PC-3 (cell line): ENCODE measurements around the gene PRM3. TPM values are rescaled to one million over a fixed set of nuclear protein-coding genes. Genes with fewer than 3 reads are reported as not detected.

Experiments
- ATAC-seq: fragments of 200-7000 bp; cut with Tn5 transposase; 2 replicates; pipeline ENCODE4 v1.9.1; 2020; ENCODE audit warnings: mild to moderate bottlenecking, moderate library complexity
- BruUV-seq: library from RNA; stranded (reverse); fragments of 400-500 nt; replicated peaks from 2 replicates; lab custom pipeline; 2021; lab: Mats Ljungman, UMichigan
- CTCF ChIA-PET: fragments of 300-600 bp; sonication (Branson Sonifier 250); formaldehyde crosslinking; loops from one replicate; lab custom pipeline; 2022; ENCODE audit warnings: antibody characterized with exemption; lab: Charles Lee
- POLR2A ChIA-PET: fragments of 300-600 bp; sonication (Branson Sonifier 250); formaldehyde crosslinking; loops from one replicate; lab custom pipeline; 2022; ENCODE audit warnings: antibody characterized with exemption; ENCODE audit not compliant: unreplicated experiment; lab: Charles Lee
- DNase-seq: peaks from one replicate; pipeline ENCODE4 v3.0.0-alpha.2; 2015
- H2AFZ ChIP-seq: fragments of 300-600 bp; sonication (generic); 2 replicates; pipeline ENCODE4 v1.6.0; 2016; ENCODE audit warnings: antibody characterized with exemption, low read length
- H3F3A ChIP-seq: fragments of 300-600 bp; sonication (generic); one replicate; pipeline ENCODE4 v1.6.0; 2017; ENCODE audit warnings: antibody characterized with exemption, low read length, control low read depth, mild to moderate bottlenecking; ENCODE audit not compliant: unreplicated experiment
- H3K27ac ChIP-seq: fragments of 300-600 bp; sonication (generic); 2 replicates; pipeline ENCODE4 v1.5.1; 2016; ENCODE audit warnings: mild to moderate bottlenecking, low read length
- H3K27me3 ChIP-seq: fragments of 300-600 bp; sonication (generic); 2 replicates; pipeline ENCODE4 v1.6.1; 2016; ENCODE audit warnings: low read length, mixed read lengths
- H3K36me3 ChIP-seq: fragments of 300-600 bp; sonication (generic); 2 replicates; pipeline ENCODE4 v1.6.1; 2016; ENCODE audit warnings: low read depth, mixed run types, low read length, mixed read lengths
- H3K4me1 ChIP-seq: fragments of 300-600 bp; sonication (generic); 2 replicates; pipeline ENCODE4 v1.5.1; 2016; ENCODE audit warnings: low read length; ENCODE audit not compliant: insufficient read depth
- H3K4me2 ChIP-seq: fragments of 300-600 bp; sonication (generic); 2 replicates; pipeline ENCODE4 v1.6.0; 2016; ENCODE audit warnings: low read length
- H3K4me3 ChIP-seq: fragments of 300-600 bp; sonication (generic); 2 replicates; pipeline ENCODE4 v1.5.1; 2016; ENCODE audit warnings: mild to moderate bottlenecking, low read length, mixed read lengths
- H3K79me2 ChIP-seq: fragments of 300-600 bp; sonication (generic); 2 replicates; pipeline ENCODE4 v1.6.1; 2017; ENCODE audit warnings: low read length, mixed read lengths
- H3K9ac ChIP-seq: fragments of 300-600 bp; sonication (generic); 2 replicates; pipeline ENCODE4 v1.6.0; 2016; ENCODE audit warnings: mild to moderate bottlenecking, low read length
- H3K9me2 ChIP-seq: fragments of 300-600 bp; sonication (generic); replicated peaks from 2 replicates; pipeline ENCODE4 v1.6.1; 2016; ENCODE audit warnings: mixed run types, low read length, mixed read lengths
- H3K9me3 ChIP-seq: fragments of 300-600 bp; sonication (generic); 2 replicates; pipeline ENCODE4 v1.6.1; 2016; ENCODE audit warnings: low read length, mixed read lengths
- H4K20me1 ChIP-seq: fragments of 300-600 bp; sonication (generic); 2 replicates; pipeline ENCODE4 v1.6.1; 2016; ENCODE audit warnings: low read length, mixed read lengths
- CTCF ChIP-seq: fragments of 300-600 bp; sonication (generic); conservative IDR thresholded peaks from 2 replicates; pipeline ENCODE4 v1.5.1; 2017; ENCODE audit warnings: antibody characterized with exemption, low read depth, mild to moderate bottlenecking, low read length
- EZH2 ChIP-seq: fragments of 300-600 bp; sonication (generic); IDR thresholded peaks from one replicate; pipeline ENCODE4 v1.6.1; 2017; ENCODE audit warnings: antibody characterized with exemption, mild to moderate bottlenecking, low read length; ENCODE audit not compliant: unreplicated experiment
- EZH2phosphoT487 ChIP-seq: fragments of 300-600 bp; sonication (generic); IDR thresholded peaks from 2 replicates; pipeline ENCODE4 v1.6.1; 2018; ENCODE audit warnings: mild to moderate bottlenecking, antibody characterized with exemption, low read length, borderline replicate concordance
- intact Hi-C: fragments of 100-400 bp; cut with micrococcal nuclease; formaldehyde crosslinking; loops from 2 replicates; pipeline ENCODE4 v1.9.0; 2023
- total RNA-seq: library from RNA; depleted of rRNA; stranded (reverse); fragments of >200 nt; gene quantifications from 2 replicates; pipeline ENCODE4 v1.2.3, GENCODE V29; 2014

Gene PRM3
- total RNA-seq, 1 experiment from 2014 or later = not detected

DNA sequence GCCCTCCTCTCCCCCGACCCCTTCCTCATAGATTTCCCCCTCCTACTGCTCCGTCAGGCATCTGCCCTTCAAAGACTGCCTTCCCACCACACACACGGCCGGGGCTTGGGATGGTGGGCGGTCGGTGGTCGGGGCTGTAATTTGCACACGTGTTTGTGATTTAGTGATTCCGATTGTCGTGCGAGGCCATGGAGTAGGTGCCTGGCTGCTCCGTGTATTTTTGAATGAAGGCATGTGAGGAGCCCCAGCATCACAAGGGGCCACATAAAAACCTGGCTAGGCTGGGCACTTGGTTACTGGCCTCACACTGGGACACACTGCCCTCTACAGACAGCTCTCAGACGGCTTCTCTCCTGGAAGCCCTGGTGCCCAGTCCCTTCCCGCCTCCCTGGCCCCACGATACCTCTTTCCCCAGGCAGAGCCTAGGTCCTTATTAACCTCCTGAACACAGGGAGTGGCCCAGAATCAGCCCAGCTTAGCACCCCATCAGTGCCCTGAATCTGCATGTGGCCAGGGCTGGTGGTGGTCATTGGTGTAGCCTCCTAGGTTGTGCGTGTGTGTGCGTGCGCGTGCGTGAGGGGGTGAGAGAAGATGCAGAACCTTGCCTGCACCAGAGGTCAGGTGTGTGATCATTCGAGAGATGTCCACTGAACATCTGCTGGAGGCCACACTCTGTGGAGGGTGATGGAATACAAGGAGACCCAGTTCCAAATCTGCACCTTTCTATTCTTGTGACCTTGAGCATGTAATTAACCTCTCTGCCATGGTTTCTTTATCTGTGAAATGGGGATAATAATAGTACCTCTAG, 16.1 kb downstream of the PRM3 start:
- DNase-seq (peak; percentile 75), ATAC-seq (peak; percentile 58)
- TF ChIP-seq EZH2 (no peak), CTCF (peak; percentile 69), EZH2phosphoT487 (no peak)
- peak overlapping the region; percentile 79 for H3K9ac ChIP-seq
- H3K4me3 ChIP-seq = peak overlapping the region; percentile 82
- H3K4me1 ChIP-seq = peaks cover 21% of the 10 kb centered on the region
- peak overlapping the region; percentile 99 for H3K4me2 ChIP-seq
- no peaks in the 10 kb centered on the region for H3K36me3 ChIP-seq
- CTCF ChIA-PET = interaction anchor here (0.6 to 1.0 kb wide), 2 partner anchors 96 to 286 kb away, joined by 4 to 7 read pairs; no protein-coding TSS in a partner anchor
- peaks cover 22% of the 10 kb centered on the region for H4K20me1 ChIP-seq
- H3K9me3 ChIP-seq = no peaks in the 10 kb centered on the region
- H2AFZ ChIP-seq = peak overlapping the region; percentile 73
- H3K27me3 ChIP-seq = no peaks in the 10 kb centered on the region
- intact Hi-C loops = loop anchor here (1.0 to 10.0 kb wide), 3 partner anchors 100 to 286 kb away; no protein-coding TSS in a partner anchor
- no peaks in the 10 kb centered on the region for H3K9me2 ChIP-seq
- POLR2A ChIA-PET = no interaction called here
- H3K27ac ChIP-seq = peak overlapping the region; percentile 75
- BruUV-seq = no TSS peak
- no peaks in the 10 kb centered on the region for H3F3A ChIP-seq
- peaks cover 26% of the 10 kb centered on the region for H3K79me2 ChIP-seq

DNA sequence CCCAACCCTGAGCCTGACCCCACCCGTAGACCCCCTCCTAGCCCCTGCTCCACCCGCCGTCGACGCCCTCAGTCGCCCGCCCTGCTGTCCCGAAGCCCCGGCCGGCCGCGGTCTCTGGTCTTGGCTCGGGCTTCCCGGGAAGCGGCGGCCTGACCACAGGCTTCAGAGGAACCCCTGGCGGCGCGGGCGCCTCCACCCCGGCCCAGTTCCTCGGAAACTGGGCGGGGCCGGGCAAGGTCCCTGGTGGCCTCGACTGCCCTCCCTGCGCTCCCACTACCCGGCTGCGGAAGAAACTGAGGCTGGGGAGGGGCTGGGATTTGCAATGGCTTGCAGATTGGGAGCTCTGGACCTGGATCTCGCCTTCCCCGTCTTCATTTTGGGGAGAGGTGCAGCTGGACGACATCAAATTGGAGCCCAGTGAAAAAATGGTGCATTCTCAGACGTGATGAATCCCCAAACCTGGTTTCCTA, 16.7 kb downstream of the PRM3 start:
- peak overlapping the region; percentile 79 for H3K9ac ChIP-seq
- peaks cover 26% of the 10 kb centered on the region for H3K79me2 ChIP-seq
- peak; percentile 39 for ATAC-seq
- intact Hi-C loops = loop anchor here (1.0 to 10.0 kb wide), 3 partner anchors 101 to 285 kb away; no protein-coding TSS in a partner anchor
- peak overlapping the region; percentile 73 for H2AFZ ChIP-seq
- TF ChIP-seq CTCF (no peak), EZH2phosphoT487 (no peak), EZH2 (no peak)
- peak; percentile 41 for DNase-seq
- no peaks in the 10 kb centered on the region for H3K9me3 ChIP-seq
- H3K27me3 ChIP-seq = no peaks in the 10 kb centered on the region
- H3K4me2 ChIP-seq = peak overlapping the region; percentile 99
- H3K36me3 ChIP-seq = no peaks in the 10 kb centered on the region
- TSS peak; percentile 41 for BruUV-seq
- H3K4me1 ChIP-seq = peaks cover 21% of the 10 kb centered on the region
- CTCF ChIA-PET = interaction anchor here (0.6 to 2.4 kb wide), 6 partner anchors 55 to 333 kb away, joined by 3 to 25 read pairs (median 5); no protein-coding TSS in a partner anchor
- no peaks in the 10 kb centered on the region for H3K9me2 ChIP-seq
- peak overlapping the region; percentile 75 for H3K27ac ChIP-seq
- peaks cover 22% of the 10 kb centered on the region for H4K20me1 ChIP-seq
- no peaks in the 10 kb centered on the region for H3F3A ChIP-seq
- POLR2A ChIA-PET = interaction anchor here (0.5 to 0.9 kb wide), 8 partner anchors 11 to 528 kb away, joined by 3 to 6 read pairs (median 5); no protein-coding TSS in a partner anchor
- peak overlapping the region; percentile 82 for H3K4me3 ChIP-seq
